HepG2 (cell line): ENCODE data around the gene SENP5. TPM values are rescaled to one million over a fixed set of nuclear protein-coding genes. Genes with fewer than 3 reads are reported as not detected.

Experiments
- CBX5 ChIP-seq: sonication (generic); formaldehyde crosslinking; IDR thresholded peaks from 2 replicates; pipeline ENCODE4 v1.4.0; 2020; ENCODE audit warnings: missing genetic modification reagents, borderline replicate concordance
- FOSL1 ChIP-seq: sonication (generic); formaldehyde crosslinking; IDR thresholded peaks from 2 replicates; pipeline ENCODE4 v1.9.0; 2021; ENCODE audit warnings: missing genetic modification reagents, borderline replicate concordance
- GZF1 ChIP-seq: sonication (generic); formaldehyde crosslinking; IDR thresholded peaks from 2 replicates; pipeline ENCODE4 v1.5.1; 2020; ENCODE audit warnings: mild to moderate bottlenecking, missing genetic modification reagents
- HNF4A ChIP-seq: sonication (generic); formaldehyde crosslinking; IDR thresholded peaks from 2 replicates; pipeline ENCODE4 v1.4.0; 2020; ENCODE audit warnings: missing genetic modification reagents
- IKZF5 ChIP-seq: IDR thresholded peaks from 2 replicates; pipeline ENCODE4 v1.6.1; 2018; ENCODE audit warnings: missing genetic modification reagents, mild to moderate bottlenecking, missing compliant biosample characterization
- MAFF ChIP-seq: IDR thresholded peaks from 2 replicates; pipeline ENCODE4 v1.6.1; 2011; ENCODE audit warnings: low read depth, low read length, improper control_type of control experiment
- MAFG ChIP-seq: sonication (generic); formaldehyde crosslinking; IDR thresholded peaks from 2 replicates; pipeline ENCODE4 v1.5.1; 2020; ENCODE audit warnings: mild to moderate bottlenecking, missing genetic modification reagents
- MLX ChIP-seq: IDR thresholded peaks from 2 replicates; pipeline ENCODE4 v1.6.1; 2016
- MYPOP ChIP-seq: sonication (generic); formaldehyde crosslinking; IDR thresholded peaks from 2 replicates; pipeline ENCODE4 v1.8.1; 2023; ENCODE audit warnings: mild to moderate bottlenecking, moderate library complexity, missing genetic modification reagents
- NPAS2 ChIP-seq: sonication (generic); formaldehyde crosslinking; IDR thresholded peaks from 2 replicates; pipeline ENCODE4 v1.8.0; 2022; ENCODE audit warnings: mild to moderate bottlenecking, missing genetic modification reagents, borderline replicate concordance
- SMAD1 ChIP-seq: sonication (generic); formaldehyde crosslinking; IDR thresholded peaks from 2 replicates; pipeline ENCODE4 v1.4.0; 2020; ENCODE audit warnings: missing genetic modification reagents, low read depth, mild to moderate bottlenecking, borderline replicate concordance
- SMC3 ChIP-seq: IDR thresholded peaks from 2 replicates; pipeline ENCODE4 v1.6.1; 2011; ENCODE audit warnings: low read length, improper control_type of control experiment
- THAP8 ChIP-seq: sonication (generic); formaldehyde crosslinking; IDR thresholded peaks from 2 replicates; pipeline ENCODE4 v1.5.1; 2020; ENCODE audit warnings: missing genetic modification reagents, mild to moderate bottlenecking, borderline replicate concordance
- ZBTB20 ChIP-seq: sonication (generic); formaldehyde crosslinking; IDR thresholded peaks from 2 replicates; pipeline ENCODE4 v1.8.1; 2023; ENCODE audit warnings: missing genetic modification reagents, low read depth, mild to moderate bottlenecking, borderline replicate concordance
- ZNF678 ChIP-seq: sonication (generic); formaldehyde crosslinking; IDR thresholded peaks from 2 replicates; pipeline ENCODE4 v1.4.0; 2020; ENCODE audit warnings: mild to moderate bottlenecking, missing genetic modification reagents
- ZSCAN29 ChIP-seq: sonication (generic); formaldehyde crosslinking; conservative IDR thresholded peaks from 2 replicates; pipeline ENCODE4 v1.4.0; 2020; ENCODE audit warnings: mild to moderate bottlenecking, missing genetic modification reagents
- ZSCAN30 ChIP-seq: sonication (generic); formaldehyde crosslinking; IDR thresholded peaks from 2 replicates; pipeline ENCODE4 v1.5.0; 2020; ENCODE audit warnings: mild to moderate bottlenecking, missing genetic modification reagents
- polyA plus RNA-seq, 8 experiments: library from polyadenylated mRNA; depleted of rRNA in 3 of 8; stranded (reverse) in 7 of 8; unstranded in 1 of 8; fragments of >200 nt; fragmentation: Illumina TruSeq in 4 of 8; extraction: Trizol in 4 of 8; gene quantifications; 2 replicates each; pipeline versions ENCODE4 v1.2.1 to v1.2.3, GENCODE V29; 2011 to 2016; ENCODE audit warnings: low read depth in 4 of 8, missing spikeins in 1 of 8, mixed read lengths in 1 of 8; ENCODE audit not compliant: insufficient read depth in 1 of 8
- total RNA-seq, 5 experiments: library from RNA; depleted of rRNA; stranded (reverse); fragments of >200 nt; fragmentation: Illumina TruSeq; extraction: Trizol; gene quantifications; 2 replicates each; pipeline ENCODE4 v1.2.3, GENCODE V29; 2016; ENCODE audit warnings: low read depth in 1 of 5
- TF ChIP-seq, protein P1 (sequence below): sonication (generic); formaldehyde crosslinking; IDR thresholded peaks from 2 replicates; pipeline ENCODE4 v1.5.1; 2020; ENCODE audit warnings: mild to moderate bottlenecking, missing genetic modification reagents, moderate library complexity
- TF ChIP-seq, protein P2 (sequence below): sonication (generic); formaldehyde crosslinking; IDR thresholded peaks from 2 replicates; pipeline ENCODE4 v1.5.1; 2020; ENCODE audit warnings: mild to moderate bottlenecking, missing genetic modification reagents, moderate library complexity

The SENP5 gene
- total and polyA plus RNA-seq, 2 of the 13 experiments (the other 11 are each of a cell fraction or from before 2014, with no cell fraction given): 17.6 to 30.9 TPM

DNA sequence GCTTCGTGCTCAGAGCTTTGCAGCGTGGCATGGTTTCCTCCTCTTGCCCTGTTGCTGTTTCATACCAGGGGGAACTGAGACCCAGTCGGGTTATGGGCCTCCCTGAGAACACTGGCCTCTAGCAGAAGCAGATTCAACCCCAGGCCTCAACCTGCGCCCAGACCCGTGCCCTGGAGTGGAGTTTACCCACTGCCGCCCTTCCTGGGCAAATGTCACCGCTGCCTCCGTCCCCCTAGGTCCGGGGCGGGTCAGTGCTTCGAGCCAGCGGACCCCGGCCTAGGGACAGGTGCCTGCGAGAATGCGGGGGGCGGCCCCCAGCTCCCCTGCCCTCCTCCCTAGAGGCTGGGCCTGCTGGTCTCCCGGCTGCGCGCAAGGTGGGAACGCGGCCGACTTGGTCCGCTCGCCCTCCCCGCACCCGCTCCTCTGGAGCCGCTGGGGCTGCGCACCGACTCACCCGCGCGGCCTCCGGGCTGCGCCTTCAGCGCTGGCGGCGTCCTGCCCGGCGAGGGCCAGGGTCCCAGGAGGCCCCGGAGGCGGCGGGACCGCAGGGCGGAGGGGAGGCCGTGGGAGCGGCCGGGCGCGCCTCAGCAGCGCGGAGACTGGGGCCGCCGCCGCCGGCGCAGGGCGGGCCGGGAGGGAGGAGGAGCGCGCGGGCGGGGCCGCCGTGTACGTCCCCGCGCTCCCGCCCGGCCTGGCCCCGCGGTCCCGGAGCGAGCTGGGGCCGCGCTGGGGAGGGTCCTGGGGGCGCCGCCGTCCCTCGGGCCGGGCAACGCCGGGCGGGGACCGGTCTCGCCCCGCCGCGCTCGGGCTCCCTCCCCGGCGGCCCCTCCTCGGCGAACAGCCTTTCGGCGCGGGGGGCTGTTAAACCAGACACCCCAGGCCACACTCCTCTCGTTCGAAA is 100.8 kb downstream of the SENP5 start, which contains the start of gene PIGZ (continued):
- TF ChIP-seq THAP8 (CRISPR knock-in tag) (0 out of 2 replicates have a peak, but pooled peaks have one; percentile 89), ZSCAN30 (CRISPR knock-in tag) (no peak), GZF1 (CRISPR knock-in tag) (0 out of 2 replicates have a peak, but pooled peaks have one; percentile 28), SMC3 (no peak), MLX (CRISPR knock-in tag) (no peak), FOSL1 (CRISPR knock-in tag) (no peak), ZNF678 (CRISPR knock-in tag) (no peak), ZBTB20 (CRISPR knock-in tag) (peak; percentile 56; the same call in 1 of the 2 replicates), HNF4A (CRISPR knock-in tag) (no peak), ZSCAN29 (0 out of 2 replicates have a peak, but pooled peaks have one; percentile 32), NPAS2 (CRISPR knock-in tag) (peak; percentile 63; the same call in 1 of the 2 replicates), IKZF5 (CRISPR knock-in tag) (peak; percentile 39; the same call in 1 of the 2 replicates), MYPOP (CRISPR knock-in tag) (0 out of 2 replicates have a peak, but pooled peaks have one; percentile 60), CBX5 (CRISPR knock-in tag) (no peak), MAFG (CRISPR knock-in tag) (peak; percentile 66; the same call in 1 of the 2 replicates), MAFF (no peak), SMAD1 (CRISPR knock-in tag) (no peak)
- TF ChIP-seq, protein P1, sequence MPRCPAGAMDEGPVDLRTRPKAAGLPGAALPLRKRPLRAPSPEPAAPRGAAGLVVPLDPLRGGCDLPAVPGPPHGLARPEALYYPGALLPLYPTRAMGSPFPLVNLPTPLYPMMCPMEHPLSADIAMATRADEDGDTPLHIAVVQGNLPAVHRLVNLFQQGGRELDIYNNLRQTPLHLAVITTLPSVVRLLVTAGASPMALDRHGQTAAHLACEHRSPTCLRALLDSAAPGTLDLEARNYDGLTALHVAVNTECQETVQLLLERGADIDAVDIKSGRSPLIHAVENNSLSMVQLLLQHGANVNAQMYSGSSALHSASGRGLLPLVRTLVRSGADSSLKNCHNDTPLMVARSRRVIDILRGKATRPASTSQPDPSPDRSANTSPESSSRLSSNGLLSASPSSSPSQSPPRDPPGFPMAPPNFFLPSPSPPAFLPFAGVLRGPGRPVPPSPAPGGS (CRISPR knock-in tag): 0 out of 2 replicates have a peak, but pooled peaks have one; percentile 15
- TF ChIP-seq, protein P2, sequence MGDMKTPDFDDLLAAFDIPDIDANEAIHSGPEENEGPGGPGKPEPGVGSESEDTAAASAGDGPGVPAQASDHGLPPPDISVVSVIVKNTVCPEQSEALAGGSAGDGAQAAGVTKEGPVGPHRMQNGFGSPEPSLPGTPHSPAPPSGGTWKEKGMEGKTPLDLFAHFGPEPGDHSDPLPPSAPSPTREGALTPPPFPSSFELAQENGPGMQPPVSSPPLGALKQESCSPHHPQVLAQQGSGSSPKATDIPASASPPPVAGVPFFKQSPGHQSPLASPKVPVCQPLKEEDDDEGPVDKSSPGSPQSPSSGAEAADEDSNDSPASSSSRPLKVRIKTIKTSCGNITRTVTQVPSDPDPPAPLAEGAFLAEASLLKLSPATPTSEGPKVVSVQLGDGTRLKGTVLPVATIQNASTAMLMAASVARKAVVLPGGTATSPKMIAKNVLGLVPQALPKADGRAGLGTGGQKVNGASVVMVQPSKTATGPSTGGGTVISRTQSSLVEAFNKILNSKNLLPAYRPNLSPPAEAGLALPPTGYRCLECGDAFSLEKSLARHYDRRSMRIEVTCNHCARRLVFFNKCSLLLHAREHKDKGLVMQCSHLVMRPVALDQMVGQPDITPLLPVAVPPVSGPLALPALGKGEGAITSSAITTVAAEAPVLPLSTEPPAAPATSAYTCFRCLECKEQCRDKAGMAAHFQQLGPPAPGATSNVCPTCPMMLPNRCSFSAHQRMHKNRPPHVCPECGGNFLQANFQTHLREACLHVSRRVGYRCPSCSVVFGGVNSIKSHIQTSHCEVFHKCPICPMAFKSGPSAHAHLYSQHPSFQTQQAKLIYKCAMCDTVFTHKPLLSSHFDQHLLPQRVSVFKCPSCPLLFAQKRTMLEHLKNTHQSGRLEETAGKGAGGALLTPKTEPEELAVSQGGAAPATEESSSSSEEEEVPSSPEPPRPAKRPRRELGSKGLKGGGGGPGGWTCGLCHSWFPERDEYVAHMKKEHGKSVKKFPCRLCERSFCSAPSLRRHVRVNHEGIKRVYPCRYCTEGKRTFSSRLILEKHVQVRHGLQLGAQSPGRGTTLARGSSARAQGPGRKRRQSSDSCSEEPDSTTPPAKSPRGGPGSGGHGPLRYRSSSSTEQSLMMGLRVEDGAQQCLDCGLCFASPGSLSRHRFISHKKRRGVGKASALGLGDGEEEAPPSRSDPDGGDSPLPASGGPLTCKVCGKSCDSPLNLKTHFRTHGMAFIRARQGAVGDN (CRISPR knock-in tag): peak; percentile 81
